GM12891 (cell line): ENCODE measurements around the gene PKHD1.

Experiments
- DNase-seq: peaks from one replicate; pipeline ENCODE4 v3.0.0; 2011; ENCODE audit warnings: low spot score; ENCODE audit not compliant: insufficient read length
- FAIRE-seq: peaks from 2 replicates; lab custom pipeline; 2011; peaks lifted over from hg19 to GRCh38; lab: Jason Lieb, UNC
- PAX5 ChIP-seq: IDR thresholded peaks from 2 replicates; pipeline ENCODE4 v1.6.1; 2011; ENCODE audit warnings: low read length, moderate library complexity, mild to moderate bottlenecking; ENCODE audit not compliant: insufficient read depth, severe bottlenecking
- POLR2A ChIP-seq: IDR thresholded peaks from 2 replicates; pipeline ENCODE4 v1.6.1; 2011; ENCODE audit warnings: low read depth, low read length, control low read depth
- POLR2AphosphoS5 ChIP-seq: IDR thresholded peaks from 2 replicates; pipeline ENCODE4 v1.6.1; 2011; ENCODE audit warnings: low read depth, low read length, control low read depth
- POU2F2 ChIP-seq: IDR thresholded peaks from 2 replicates; pipeline ENCODE4 v1.6.1; 2011; ENCODE audit warnings: low read depth, mild to moderate bottlenecking, control low read depth, low read length, moderate library complexity
- SPI1 ChIP-seq: IDR thresholded peaks from 2 replicates; pipeline ENCODE4 v1.6.1; 2011; ENCODE audit warnings: low read depth, low read length, control low read depth
- TAF1 ChIP-seq: IDR thresholded peaks from 2 replicates; pipeline ENCODE4 v1.6.1; 2011; ENCODE audit warnings: low read depth, low read length, control low read depth

PKHD1 gene

GRCh38 chr6:52019881-52020280 lies 67.5 kb downstream of the PKHD1 start:
- FAIRE-seq (no peak), DNase-seq (no peak)
- TF ChIP-seq PAX5 (no peak), TAF1 (no peak), POLR2A (no peak), SPI1 (no peak), POU2F2 (no peak), POLR2AphosphoS5 (no peak)

GRCh38 chr6:52019092-52019491 lies 68.3 kb downstream of the PKHD1 start:
- DNase-seq = no peak
- TF ChIP-seq SPI1 = no peak
- TF ChIP-seq POLR2A = no peak
- TF ChIP-seq POU2F2 = no peak
- TF ChIP-seq TAF1 = no peak
- no peak for TF ChIP-seq POLR2AphosphoS5
- TF ChIP-seq PAX5 = no peak
- no peak for FAIRE-seq

GRCh38 chr6:52016915-52017748 lies 70.3 kb downstream of the PKHD1 start:
- FAIRE-seq (peak; percentile 57), DNase-seq (no peak)
- TF ChIP-seq POLR2A (no peak), PAX5 (no peak), POLR2AphosphoS5 (no peak), SPI1 (no peak), TAF1 (no peak), POU2F2 (no peak)

GRCh38 chr6:52015953-52016352 lies 71.5 kb downstream of the PKHD1 start:
- peak; percentile 5 for FAIRE-seq
- no peak for TF ChIP-seq POLR2A
- TF ChIP-seq SPI1 = peak; percentile 29; the same call in 1 of the 2 replicates
- DNase-seq = no peak

- no peak for TF ChIP-seq PAX5
- DNase-seq (no peak), FAIRE-seq (no peak)
Measured at GRCh38 chr6:52014391-52014790, 73.0 kb downstream of the PKHD1 start.

- TF ChIP-seq TAF1 = no peak
- no peak for TF ChIP-seq SPI1
- no peak for TF ChIP-seq POLR2A
- TF ChIP-seq PAX5 = no peak
- TF ChIP-seq POU2F2 = no peak
- DNase-seq = no peak
- no peak for FAIRE-seq
Measured at GRCh38 chr6:52013035-52013434, 74.4 kb downstream of the PKHD1 start.

- TF ChIP-seq SPI1 = no peak
- no peak for TF ChIP-seq POLR2A
- no peak for TF ChIP-seq POU2F2
- TF ChIP-seq PAX5 = no peak
- TF ChIP-seq POLR2AphosphoS5 = no peak
- TF ChIP-seq TAF1 = no peak
- DNase-seq (no peak), FAIRE-seq (no peak)
Measured at GRCh38 chr6:52012582-52012981, 74.8 kb downstream of the PKHD1 start.

GRCh38 chr6:52010806-52011205 lies 76.6 kb downstream of the PKHD1 start:
- DNase-seq (no peak), FAIRE-seq (no peak)
- TF ChIP-seq POU2F2 (no peak), TAF1 (no peak), POLR2AphosphoS5 (no peak), PAX5 (no peak), SPI1 (no peak), POLR2A (no peak)

- FAIRE-seq (no peak), DNase-seq (no peak)
- TF ChIP-seq PAX5 = no peak
- no peak for TF ChIP-seq POLR2AphosphoS5
- no peak for TF ChIP-seq TAF1
- TF ChIP-seq POU2F2 = no peak
Measured at GRCh38 chr6:52010145-52010544, 77.3 kb downstream of the PKHD1 start.
